ENCODE measurements around the gene EVX1.

- no peak for TF ChIP-seq CTCF (IDR thresholded peaks at IDR 0.05; ENCODE audit: insufficient read depth, low read length, poor library complexity, severe bottlenecking)
- no peak for TF ChIP-seq EZH2phosphoT487 (conservative IDR thresholded peaks at IDR 0.05; ENCODE audit: low read length)
These were observed 48.6 kb upstream of the EVX1 start for GRCh38 chr7:27194002-27194352.
